ENCODE measurements around the gene MMS22L. TPM values are rescaled to one million over a fixed set of nuclear protein-coding genes. Genes with fewer than 3 reads are reported as not detected.
A peak's percentile ranks its signal among the peaks of the same experiment; 100 is the strongest.

Gene MMS22L
- total and polyA plus RNA-seq, 2 experiments from 2014 or later, result 11.7 to 49.5 TPM

DNA sequence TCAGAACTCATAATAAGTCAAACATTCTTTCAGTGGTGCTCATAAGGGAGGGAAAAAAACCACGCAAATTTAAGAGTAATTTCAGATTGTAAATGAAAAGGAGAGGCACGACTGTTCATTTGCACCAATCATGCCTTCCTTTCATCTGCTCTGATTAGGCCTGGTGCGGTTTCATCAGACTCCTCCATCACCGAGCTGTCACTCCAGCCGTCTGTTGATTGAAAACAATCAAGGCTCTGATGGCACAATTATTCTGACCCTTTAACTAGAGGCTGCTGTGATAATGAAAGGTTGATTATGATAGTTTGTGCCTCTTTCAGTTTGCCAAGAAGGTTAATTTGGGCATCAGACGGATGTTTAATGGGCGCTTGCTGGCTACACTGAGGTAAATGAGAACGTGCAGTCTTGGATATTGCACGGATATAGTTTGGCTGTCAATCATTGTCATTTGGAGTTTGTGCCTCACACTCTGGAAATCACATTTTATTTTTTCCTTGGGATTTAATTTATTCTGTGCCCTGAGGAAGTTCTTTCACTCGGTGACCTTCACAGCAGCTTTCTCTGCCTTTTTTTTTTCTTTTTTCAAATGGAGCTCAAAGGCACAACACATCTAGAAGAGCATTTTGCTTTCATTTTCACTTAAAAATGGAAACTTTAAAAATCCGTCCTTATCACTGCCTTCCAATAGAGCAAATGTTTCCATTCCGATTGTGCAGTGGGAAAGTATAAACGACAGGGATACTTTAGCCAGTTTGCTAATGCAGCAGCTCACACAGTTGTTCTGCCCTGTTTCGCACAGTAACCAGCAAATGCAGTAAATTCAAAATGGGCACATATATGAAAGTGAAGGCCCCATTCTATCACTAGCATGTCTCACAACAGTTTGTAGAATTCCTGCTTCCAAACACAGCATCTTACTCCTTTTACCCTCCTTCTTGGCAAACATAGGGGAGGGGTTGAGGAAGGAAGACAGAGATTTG lies 185.7 kb downstream of the MMS22L start:
- H3K27ac ChIP-seq (ENCODE audit: low read depth), result no peak overlapping the region
- no peak overlapping the region for H3K4me3 ChIP-seq
- no peaks in the 10 kb centered on the region for H4K20me1 ChIP-seq (replicated peaks; ENCODE audit: insufficient read depth)
- no peaks in the 10 kb centered on the region for H3K36me3 ChIP-seq (ENCODE audit: insufficient read depth)
- H3K9me2 ChIP-seq (ENCODE audit: insufficient read depth), result no peaks in the 10 kb centered on the region
- H3K4me1 ChIP-seq (ENCODE audit: insufficient read depth), result no peaks in the 10 kb centered on the region
- no peak overlapping the region for H3K4me2 ChIP-seq
- Mint-ChIP-seq H3K36me3 (ENCODE audit: low read depth) (no peaks in the 10 kb centered on the region), H3K9me3 (no peaks in the 10 kb centered on the region), H3K27me3 (ENCODE audit: insufficient read depth, low read depth, poor library complexity) (peaks cover 2% of the 10 kb centered on the region), H3K4me1 (no peaks in the 10 kb centered on the region), H3K4me3 (no peak overlapping the region), H3K27ac (no peak overlapping the region)
- H3K79me2 ChIP-seq (replicated peaks; ENCODE audit: insufficient read depth), result no peaks in the 10 kb centered on the region
- DNase-seq (ENCODE audit: low spot score) (no peak), ATAC-seq (no peak)
- H3K27me3 ChIP-seq (ENCODE audit: insufficient read depth), result no peaks in the 10 kb centered on the region
- no peak for TF ChIP-seq POLR2AphosphoS5 (IDR thresholded peaks at IDR 0.05; ENCODE audit: low read depth)
- TF ChIP-seq EZH2 (IDR thresholded peaks at IDR 0.05; ENCODE audit: low read depth, unreplicated experiment), result no peak
- TF ChIP-seq STAT1 (IDR thresholded peaks at IDR 0.05; ENCODE audit: unreplicated experiment), result no peak
- H2AFZ ChIP-seq, result peak overlapping the region; percentile 67; the same call in 1 of the 2 replicates
- H3F3A ChIP-seq (replicated peaks; ENCODE audit: low read depth), result no peaks in the 10 kb centered on the region

DNA sequence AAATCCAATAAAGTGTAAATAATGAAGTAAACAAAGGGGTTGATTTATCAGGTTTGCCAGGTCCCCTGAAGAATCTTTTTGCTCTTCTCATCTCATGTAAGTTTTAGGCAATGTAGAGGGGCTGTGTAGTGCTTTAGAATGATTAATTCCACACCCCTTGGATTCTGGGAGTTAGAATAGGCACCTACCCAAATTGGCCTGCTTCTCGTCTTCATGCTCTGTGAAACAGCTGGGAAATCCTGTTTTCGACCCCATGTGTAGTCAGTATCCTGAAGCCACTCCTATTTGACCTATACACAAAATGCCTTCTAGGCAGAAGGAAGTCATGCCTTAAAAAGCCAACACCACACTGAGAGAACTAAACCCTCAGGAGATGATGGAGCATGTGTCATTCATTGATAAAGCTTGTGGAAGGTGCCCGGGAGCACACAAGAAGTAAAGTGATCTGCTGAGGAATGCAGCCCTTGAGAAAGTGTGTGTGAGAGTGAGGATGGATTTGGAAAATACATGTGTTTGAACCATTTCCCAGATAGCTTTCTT lies 187.6 kb downstream of the MMS22L start:
- H3K4me1 Mint-ChIP-seq, result no peaks in the 10 kb centered on the region
- H4K20me1 ChIP-seq (replicated peaks; ENCODE audit: insufficient read depth), result no peaks in the 10 kb centered on the region
- H3K27ac ChIP-seq (ENCODE audit: low read depth), result no peak overlapping the region
- no peaks in the 10 kb centered on the region for H3K79me2 ChIP-seq (replicated peaks; ENCODE audit: insufficient read depth)
- no peaks in the 10 kb centered on the region for H3K36me3 ChIP-seq (ENCODE audit: insufficient read depth)
- H3F3A ChIP-seq (replicated peaks; ENCODE audit: low read depth), result no peaks in the 10 kb centered on the region
- peaks cover 4% of the 10 kb centered on the region for H3K27me3 Mint-ChIP-seq (ENCODE audit: insufficient read depth, low read depth, poor library complexity)
- DNase-seq (ENCODE audit: low spot score) (no peak), ATAC-seq (no peak)
- H3K4me3 Mint-ChIP-seq, result no peak overlapping the region
- no peaks in the 10 kb centered on the region for H3K36me3 Mint-ChIP-seq (ENCODE audit: low read depth)
- H3K4me1 ChIP-seq (ENCODE audit: insufficient read depth), result no peaks in the 10 kb centered on the region
- no peak overlapping the region for H2AFZ ChIP-seq
- H3K9me3 Mint-ChIP-seq, result no peaks in the 10 kb centered on the region
- H3K4me3 ChIP-seq, result no peak overlapping the region
- no peaks in the 10 kb centered on the region for H3K27me3 ChIP-seq (ENCODE audit: insufficient read depth)
- TF ChIP-seq CREB1 (CRISPR knock-in tag; IDR thresholded peaks at IDR 0.05; ENCODE audit: low read depth), result no peak
- H3K9me2 ChIP-seq (ENCODE audit: insufficient read depth), result no peaks in the 10 kb centered on the region
- H3K4me2 ChIP-seq, result no peak overlapping the region
- no peak overlapping the region for H3K27ac Mint-ChIP-seq

DNA sequence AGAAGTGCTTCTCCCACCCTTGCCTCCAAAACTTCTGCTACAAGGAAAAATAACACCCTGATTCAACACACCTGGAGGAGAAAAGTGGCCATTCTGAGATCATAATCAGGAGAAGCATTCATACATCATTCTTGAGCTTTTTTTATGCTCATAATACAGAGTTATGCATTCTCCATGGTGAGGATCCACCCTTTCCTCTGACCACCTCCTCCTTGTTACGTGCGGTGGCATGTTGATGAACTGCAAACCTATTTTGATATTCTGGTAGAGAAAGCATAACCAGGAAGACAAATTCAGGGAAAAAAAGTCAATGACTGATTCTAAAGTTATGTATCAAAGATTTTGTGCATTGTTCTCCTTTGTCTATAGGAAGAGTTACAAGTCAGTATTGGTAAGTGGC lies 188.6 kb downstream of the MMS22L start:
- no peaks in the 10 kb centered on the region for H3K79me2 ChIP-seq (replicated peaks; ENCODE audit: insufficient read depth)
- no peaks in the 10 kb centered on the region for H4K20me1 ChIP-seq (replicated peaks; ENCODE audit: insufficient read depth)
- Mint-ChIP-seq H3K4me3 (no peak overlapping the region), H3K27me3 (ENCODE audit: insufficient read depth, low read depth, poor library complexity) (peaks cover 4% of the 10 kb centered on the region), H3K9me3 (no peaks in the 10 kb centered on the region), H3K27ac (no peak overlapping the region), H3K4me1 (no peaks in the 10 kb centered on the region), H3K36me3 (ENCODE audit: low read depth) (no peaks in the 10 kb centered on the region)
- H3K36me3 ChIP-seq (ENCODE audit: insufficient read depth), result no peaks in the 10 kb centered on the region
- H3K4me1 ChIP-seq (ENCODE audit: insufficient read depth), result 0 out of 2 replicates have a peak, but pooled peaks cover under 1% of the 10 kb centered on the region
- ATAC-seq (no peak), DNase-seq (ENCODE audit: low spot score) (no peak)
- H3K9me2 ChIP-seq (ENCODE audit: insufficient read depth), result no peaks in the 10 kb centered on the region
- no peak for TF ChIP-seq EZH2 (IDR thresholded peaks at IDR 0.05; ENCODE audit: low read depth, unreplicated experiment)
- TF ChIP-seq ZNF331 (CRISPR knock-in tag; IDR thresholded peaks at IDR 0.05; ENCODE audit: low read depth), result no peak
- TF ChIP-seq, protein P1, sequence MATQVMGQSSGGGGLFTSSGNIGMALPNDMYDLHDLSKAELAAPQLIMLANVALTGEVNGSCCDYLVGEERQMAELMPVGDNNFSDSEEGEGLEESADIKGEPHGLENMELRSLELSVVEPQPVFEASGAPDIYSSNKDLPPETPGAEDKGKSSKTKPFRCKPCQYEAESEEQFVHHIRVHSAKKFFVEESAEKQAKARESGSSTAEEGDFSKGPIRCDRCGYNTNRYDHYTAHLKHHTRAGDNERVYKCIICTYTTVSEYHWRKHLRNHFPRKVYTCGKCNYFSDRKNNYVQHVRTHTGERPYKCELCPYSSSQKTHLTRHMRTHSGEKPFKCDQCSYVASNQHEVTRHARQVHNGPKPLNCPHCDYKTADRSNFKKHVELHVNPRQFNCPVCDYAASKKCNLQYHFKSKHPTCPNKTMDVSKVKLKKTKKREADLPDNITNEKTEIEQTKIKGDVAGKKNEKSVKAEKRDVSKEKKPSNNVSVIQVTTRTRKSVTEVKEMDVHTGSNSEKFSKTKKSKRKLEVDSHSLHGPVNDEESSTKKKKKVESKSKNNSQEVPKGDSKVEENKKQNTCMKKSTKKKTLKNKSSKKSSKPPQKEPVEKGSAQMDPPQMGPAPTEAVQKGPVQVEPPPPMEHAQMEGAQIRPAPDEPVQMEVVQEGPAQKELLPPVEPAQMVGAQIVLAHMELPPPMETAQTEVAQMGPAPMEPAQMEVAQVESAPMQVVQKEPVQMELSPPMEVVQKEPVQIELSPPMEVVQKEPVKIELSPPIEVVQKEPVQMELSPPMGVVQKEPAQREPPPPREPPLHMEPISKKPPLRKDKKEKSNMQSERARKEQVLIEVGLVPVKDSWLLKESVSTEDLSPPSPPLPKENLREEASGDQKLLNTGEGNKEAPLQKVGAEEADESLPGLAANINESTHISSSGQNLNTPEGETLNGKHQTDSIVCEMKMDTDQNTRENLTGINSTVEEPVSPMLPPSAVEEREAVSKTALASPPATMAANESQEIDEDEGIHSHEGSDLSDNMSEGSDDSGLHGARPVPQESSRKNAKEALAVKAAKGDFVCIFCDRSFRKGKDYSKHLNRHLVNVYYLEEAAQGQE (IDR thresholded peaks at IDR 0.05; ENCODE audit: unreplicated experiment), result no peak
- TF ChIP-seq, protein P2, sequence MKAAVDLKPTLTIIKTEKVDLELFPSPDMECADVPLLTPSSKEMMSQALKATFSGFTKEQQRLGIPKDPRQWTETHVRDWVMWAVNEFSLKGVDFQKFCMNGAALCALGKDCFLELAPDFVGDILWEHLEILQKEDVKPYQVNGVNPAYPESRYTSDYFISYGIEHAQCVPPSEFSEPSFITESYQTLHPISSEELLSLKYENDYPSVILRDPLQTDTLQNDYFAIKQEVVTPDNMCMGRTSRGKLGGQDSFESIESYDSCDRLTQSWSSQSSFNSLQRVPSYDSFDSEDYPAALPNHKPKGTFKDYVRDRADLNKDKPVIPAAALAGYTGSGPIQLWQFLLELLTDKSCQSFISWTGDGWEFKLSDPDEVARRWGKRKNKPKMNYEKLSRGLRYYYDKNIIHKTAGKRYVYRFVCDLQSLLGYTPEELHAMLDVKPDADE (IDR thresholded peaks at IDR 0.05), result no peak
- no peak for TF ChIP-seq JUNB (IDR thresholded peaks at IDR 0.05; ENCODE audit: unreplicated experiment)
- H3K4me3 ChIP-seq, result no peak overlapping the region
- no peaks in the 10 kb centered on the region for H3F3A ChIP-seq (replicated peaks; ENCODE audit: low read depth)
- H3K27ac ChIP-seq (ENCODE audit: low read depth), result no peak overlapping the region
- no peak overlapping the region for H2AFZ ChIP-seq
- H3K27me3 ChIP-seq (ENCODE audit: insufficient read depth), result no peaks in the 10 kb centered on the region
- H3K4me2 ChIP-seq, result no peak overlapping the region

Measured in GM23338 (cell line).